Measurements from ENCODE around the gene CFDP1. TPM values are rescaled to one million over a fixed set of nuclear protein-coding genes. Genes with fewer than 3 reads are reported as not detected.

Gene CFDP1
- total RNA-seq, 1 experiment from 2014 or later, result 40.6 TPM

- DNase-seq (ENCODE audit: low read depth), result peak; percentile 71
These were observed 113.5 kb downstream of the CFDP1 start for GRCh38 chr16:75319513-75320411.

- DNase-seq (ENCODE audit: low read depth), result no peak
These were observed 114.6 kb downstream of the CFDP1 start for GRCh38 chr16:75318737-75319136.

- DNase-seq (ENCODE audit: low read depth), result no peak
These were observed 115.8 kb downstream of the CFDP1 start for GRCh38 chr16:75317532-75317931.

- peak; percentile 32 for DNase-seq (ENCODE audit: low read depth)
These were observed 116.2 kb downstream of the CFDP1 start for GRCh38 chr16:75317101-75317522.

- no peak for DNase-seq (ENCODE audit: low read depth)
These were observed 117.6 kb downstream of the CFDP1 start for GRCh38 chr16:75315539-75316306.

- no peak for DNase-seq (ENCODE audit: low read depth)
These were observed 120.4 kb downstream of the CFDP1 start for GRCh38 chr16:75312875-75313274.

- no peak for DNase-seq (ENCODE audit: low read depth)
These were observed 121.8 kb downstream of the CFDP1 start for GRCh38 chr16:75311383-75311938.

- no peak for DNase-seq (ENCODE audit: low read depth)
These were observed 122.8 kb downstream of the CFDP1 start for GRCh38 chr16:75310541-75310940.

GRCh38 chr16:75309899-75310430, 123.3 kb downstream of the CFDP1 start:
- DNase-seq (ENCODE audit: low read depth), result no peak

- DNase-seq (ENCODE audit: low read depth), result no peak
These were observed 124.1 kb downstream of the CFDP1 start for GRCh38 chr16:75309156-75309555.

- no peak for DNase-seq (ENCODE audit: low read depth)
These were observed 125.3 kb downstream of the CFDP1 start for GRCh38 chr16:75308011-75308410.

- no peak for DNase-seq (ENCODE audit: low read depth)
These were observed 125.8 kb downstream of the CFDP1 start for GRCh38 chr16:75307506-75307905.

GRCh38 chr16:75306099-75306762, 127.1 kb downstream of the CFDP1 start:
- DNase-seq (ENCODE audit: low read depth), result peak; percentile 29

- DNase-seq (ENCODE audit: low read depth), result peak; percentile 98
These were observed 127.8 kb downstream of the CFDP1 start for GRCh38 chr16:75305364-75306098.

- DNase-seq (ENCODE audit: low read depth), result peak; percentile 82
These were observed 128.6 kb downstream of the CFDP1 start for GRCh38 chr16:75304521-75305363.

GRCh38 chr16:75301804-75302203, 131.5 kb downstream of the CFDP1 start:
- DNase-seq (ENCODE audit: low read depth), result no peak

GRCh38 chr16:75298267-75298666, 135.0 kb downstream of the CFDP1 start:
- no peak for DNase-seq (ENCODE audit: low read depth)

- no peak for DNase-seq (ENCODE audit: low read depth)
These were observed 136.7 kb downstream of the CFDP1 start for GRCh38 chr16:75296606-75297005.

GRCh38 chr16:75294773-75295459, 138.4 kb downstream of the CFDP1 start:
- no peak for DNase-seq (ENCODE audit: low read depth)
